GM19395 (cell line): ENCODE results near the gene KY.

Experiments
- ATAC-seq: cut with Tn5 transposase; IDR thresholded peaks from one replicate; pipeline ENCODE4 v1.9.1; 2021; ENCODE audit warnings: mild to moderate bottlenecking, moderate library complexity; ENCODE audit not compliant: unreplicated experiment

Gene KY

GRCh38 chr3:134620476-134621115 lies 30.2 kb downstream of the KY start:
- no peak for ATAC-seq

- no peak for ATAC-seq
Observed at GRCh38 chr3:134619884-134620445, 30.9 kb downstream of the KY start.

DNA sequence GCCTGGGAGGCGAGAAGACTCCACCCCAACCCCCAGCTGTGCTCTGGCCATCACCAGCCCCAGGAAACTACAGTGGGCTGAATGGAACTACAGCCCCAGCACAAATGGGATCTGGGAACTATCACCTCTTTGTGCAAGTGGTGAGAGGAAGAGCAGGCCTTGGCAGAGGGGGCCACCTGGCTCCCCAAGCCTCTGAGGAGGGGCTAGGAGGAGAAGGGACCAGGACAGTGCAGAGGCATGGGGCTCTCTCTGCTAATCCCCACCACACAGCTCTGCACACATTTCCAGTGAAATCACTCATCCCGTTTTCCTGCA lies 31.6 kb downstream of the KY start:
- ATAC-seq, result no peak

DNA sequence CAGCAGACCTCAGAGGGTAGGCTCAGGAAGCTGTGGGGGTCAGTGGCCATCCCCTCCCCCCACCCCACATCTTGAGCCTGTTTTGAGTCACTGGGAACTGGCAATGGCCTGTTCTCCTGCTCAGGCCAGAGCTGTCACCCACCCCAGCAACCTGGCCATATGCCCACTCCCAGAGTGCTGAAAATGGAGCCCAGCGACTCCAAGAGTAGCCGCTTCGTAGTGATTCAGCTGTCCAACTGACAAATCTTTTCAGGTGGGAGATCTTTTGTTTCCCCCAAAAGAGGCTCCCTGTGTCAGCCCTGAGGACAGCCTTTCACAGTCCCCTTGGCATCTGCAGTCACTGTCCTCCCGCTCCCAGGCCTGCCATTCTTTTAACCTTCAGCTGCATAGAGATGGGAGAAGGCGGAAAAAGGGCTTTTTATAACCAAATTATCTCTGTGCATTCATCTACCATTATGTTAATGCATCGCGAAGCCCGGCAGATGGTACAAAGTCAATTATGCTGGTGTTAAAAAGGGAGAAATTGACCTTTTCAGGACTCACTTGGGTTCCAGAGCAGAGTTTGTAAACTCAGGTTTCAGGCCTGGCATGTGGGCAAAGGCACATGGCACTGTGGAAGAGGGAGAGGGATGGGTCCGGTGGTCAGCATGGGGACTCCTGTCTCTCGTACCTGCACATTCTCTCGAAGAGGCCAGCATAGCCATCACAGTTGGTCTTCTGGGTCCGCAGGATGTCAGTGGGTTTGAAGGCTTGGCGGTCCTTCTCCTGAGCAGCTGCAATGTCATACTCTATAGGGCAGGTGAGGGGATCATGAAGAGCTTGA lies 32.1 kb downstream of the KY start:
- no peak for ATAC-seq

DNA sequence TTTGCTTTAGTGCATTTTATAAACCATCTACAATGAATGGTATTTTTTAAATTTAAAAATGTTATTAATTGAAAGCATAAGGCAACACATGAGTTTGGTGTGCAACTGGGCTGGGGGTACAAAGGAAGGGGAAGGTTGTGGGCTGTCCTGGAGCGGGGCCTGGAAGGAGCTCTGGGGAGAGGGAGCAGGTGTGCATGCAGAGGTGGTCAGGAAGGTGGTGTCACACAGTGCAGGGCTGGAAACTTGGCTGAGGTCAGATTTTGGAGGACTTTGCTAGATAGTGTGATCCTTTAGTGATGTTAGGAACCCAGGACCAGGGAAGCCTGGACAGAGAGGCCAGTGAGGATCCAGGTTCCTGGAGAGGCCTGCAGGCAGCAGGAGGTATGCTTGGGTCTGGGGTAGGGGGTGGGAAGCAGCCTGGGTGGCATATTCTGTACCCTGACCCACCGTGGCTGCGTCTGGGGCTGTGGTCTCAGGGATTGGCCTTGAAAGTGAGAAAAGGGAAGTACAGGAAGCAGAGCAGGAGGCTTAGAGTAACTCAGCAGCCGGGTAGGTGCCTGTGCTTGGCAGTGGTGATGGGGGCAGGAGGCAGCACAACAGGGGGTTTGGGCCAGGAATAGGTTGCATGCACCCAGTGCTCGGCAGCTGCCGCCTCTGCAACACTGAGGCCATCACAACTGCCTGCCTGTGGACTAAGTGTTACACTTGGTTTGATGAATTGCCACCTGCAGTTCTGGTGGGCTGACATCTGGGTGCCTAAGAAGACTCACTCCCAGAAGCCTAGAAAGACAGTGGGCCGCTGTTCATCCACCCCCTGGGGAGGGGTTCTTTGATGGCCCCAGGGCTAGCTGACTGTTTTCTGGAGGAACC lies 33.0 kb downstream of the KY start:
- no peak for ATAC-seq

- ATAC-seq, result no peak
Observed at GRCh38 chr3:134615743-134616142, 35.1 kb downstream of the KY start.

- no peak for ATAC-seq
Observed at GRCh38 chr3:134614955-134615354, 35.9 kb downstream of the KY start.

DNA sequence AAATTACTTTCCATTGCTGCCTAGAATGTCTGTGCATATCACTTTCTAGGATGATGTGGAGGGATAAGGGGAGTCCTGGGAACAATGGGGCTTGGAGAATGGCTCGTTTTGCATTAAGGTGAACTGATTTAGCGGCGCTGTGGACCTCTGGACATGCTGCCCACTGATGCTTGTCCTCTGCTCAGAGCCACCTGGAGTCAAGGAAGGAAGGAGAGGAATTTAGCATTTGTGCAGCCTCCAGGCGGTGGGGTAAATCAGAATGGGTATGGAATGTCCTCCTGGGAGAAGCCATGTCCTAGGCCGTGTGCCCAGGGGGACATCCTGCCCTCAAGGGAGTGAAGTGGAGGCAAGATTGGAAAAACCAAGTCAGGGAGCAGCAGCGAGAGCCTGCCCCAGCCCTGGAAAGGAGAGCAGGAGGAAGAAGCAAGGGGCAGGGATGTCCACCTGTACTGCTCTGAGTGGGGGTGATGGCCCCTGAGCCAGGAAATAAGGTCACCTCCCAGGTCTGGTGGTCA lies 37.8 kb downstream of the KY start:
- no peak for ATAC-seq

DNA sequence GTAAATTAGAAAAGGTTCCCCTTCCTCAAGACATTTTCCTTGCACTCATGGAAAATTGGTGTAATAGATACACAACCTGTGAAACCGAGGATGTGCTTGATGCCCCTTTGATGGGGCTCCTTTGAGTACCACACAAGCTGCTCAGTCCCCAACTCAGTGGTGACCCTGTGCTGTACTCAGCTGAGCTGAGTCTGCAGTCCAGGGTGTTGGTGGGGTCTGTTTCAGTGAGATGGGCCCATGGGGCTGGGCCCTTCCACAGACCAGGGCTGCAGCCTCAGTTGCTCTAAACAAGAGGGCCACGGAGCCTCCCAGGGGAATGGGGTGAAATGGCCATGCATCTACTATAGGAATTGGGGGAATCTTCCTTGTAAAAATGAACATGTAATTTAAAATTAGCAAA lies 39.3 kb downstream of the KY start:
- ATAC-seq, result no peak

- ATAC-seq, result no peak
Observed at GRCh38 chr3:134610432-134611385, 40.1 kb downstream of the KY start.

- ATAC-seq, result no peak
Observed at GRCh38 chr3:134609821-134610431, 40.9 kb downstream of the KY start.

GRCh38 chr3:134608771-134609435 lies 41.9 kb downstream of the KY start:
- ATAC-seq, result no peak

GRCh38 chr3:134608023-134608770 lies 42.6 kb downstream of the KY start:
- no peak for ATAC-seq

DNA sequence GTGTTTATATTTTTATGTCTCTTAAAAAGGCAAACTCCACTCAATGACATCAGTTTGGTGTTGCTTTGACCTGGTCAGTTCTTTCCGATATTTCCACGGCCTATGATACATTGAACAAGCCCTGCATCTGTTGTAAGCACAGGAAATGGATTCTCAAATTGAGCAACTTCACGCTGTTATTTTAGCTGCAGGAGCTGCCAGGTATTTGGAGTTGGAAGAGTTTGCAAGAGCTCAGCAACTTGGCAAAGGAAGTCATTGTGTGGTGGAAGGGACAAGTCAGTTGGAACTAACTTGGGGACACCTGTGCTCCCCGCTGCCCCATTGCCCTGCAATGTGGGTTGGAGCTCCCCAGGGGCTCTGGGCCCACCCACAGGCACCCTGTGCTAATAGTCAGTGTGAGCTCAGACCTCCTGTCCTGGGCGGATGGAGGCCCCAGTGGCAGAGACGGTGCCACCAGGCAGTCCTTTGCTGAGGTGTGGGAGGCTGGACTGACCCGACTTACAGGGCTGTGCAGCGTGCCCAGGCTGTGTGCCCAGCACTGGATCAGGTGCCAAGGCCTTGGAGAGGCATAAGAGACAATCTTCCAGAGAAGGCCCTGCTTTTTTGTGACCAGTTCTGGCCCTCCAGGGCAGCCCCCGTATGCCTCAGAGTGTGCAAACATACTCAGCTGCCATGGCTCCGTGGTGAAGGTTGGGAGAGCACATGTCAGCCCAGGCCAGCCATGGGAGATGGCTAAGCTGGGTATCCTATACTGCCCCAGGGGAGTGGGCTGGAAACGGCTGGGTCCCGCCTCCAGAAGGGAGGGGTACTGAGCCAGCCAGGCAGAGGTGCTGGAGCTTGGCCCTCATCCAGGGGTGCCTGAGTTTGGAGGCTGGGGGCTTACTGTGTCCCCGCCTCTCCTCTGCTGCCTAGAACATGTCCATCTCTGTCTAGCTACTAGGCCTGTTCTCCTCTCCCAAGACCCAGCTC lies 43.5 kb downstream of the KY start:
- ATAC-seq, result no peak

DNA sequence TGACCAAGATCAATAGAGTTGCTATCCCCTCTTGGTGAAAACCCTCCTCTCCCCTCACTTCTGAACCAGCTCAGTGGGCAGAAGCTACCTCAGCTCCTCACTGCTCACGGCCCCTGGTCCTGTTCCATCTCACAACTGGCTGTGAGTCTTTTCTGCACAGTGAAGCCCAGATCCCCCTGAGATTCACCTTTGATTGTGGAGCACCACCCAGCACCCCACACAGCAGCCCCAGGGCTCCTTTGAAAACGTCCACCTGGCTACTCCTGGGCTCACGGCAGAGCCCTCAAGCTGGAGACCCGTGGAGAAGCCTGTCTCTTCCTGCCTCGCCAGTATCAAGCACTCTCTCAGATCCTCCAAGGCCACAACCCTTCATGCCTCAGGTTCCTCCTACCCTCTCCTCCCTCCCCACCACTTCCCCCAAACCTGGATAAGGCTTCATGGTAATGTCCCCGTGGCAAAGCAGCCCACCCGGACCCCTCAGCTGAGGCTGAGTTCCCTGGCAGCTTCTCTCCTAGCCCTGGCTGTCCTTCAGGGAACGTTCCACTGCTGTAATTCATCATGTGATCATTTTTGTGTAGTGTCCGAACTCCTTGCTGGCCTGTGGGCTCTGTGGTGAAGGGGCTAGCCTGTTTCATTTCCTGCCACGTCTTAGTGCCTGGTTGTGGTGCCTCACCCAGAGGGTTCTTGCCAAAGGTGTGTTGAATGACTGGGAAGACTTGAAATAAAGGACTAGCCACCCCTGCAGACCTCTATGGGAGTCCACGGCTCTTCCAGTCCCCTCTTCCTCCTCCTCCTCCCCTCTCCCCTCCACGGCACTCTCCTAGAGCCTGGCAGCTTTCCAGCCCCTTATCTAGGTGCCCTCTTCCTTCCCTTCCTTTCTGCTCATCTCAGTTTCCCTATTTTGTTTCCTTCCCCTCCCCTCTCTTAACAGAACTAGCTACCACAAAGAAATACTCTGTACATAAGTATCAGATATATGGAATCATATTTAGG lies 44.5 kb downstream of the KY start:
- ATAC-seq, result no peak

GRCh38 chr3:134605556-134605955 lies 45.3 kb downstream of the KY start:
- no peak for ATAC-seq
